Activated CD4-positive, alpha-beta T cell treated with anti-CD3 and anti-CD28 coated beads, Interleukin-2, amount 50 U/mL, for 16 hours (primary cell): ENCODE measurements around the gene GRID1.

ENCODE experiments used
- DNase-seq: peaks from one replicate; pipeline ENCODE4 v3.0.0-alpha.2; 2020

The GRID1 gene

GRCh38 chr10:86336341-86336740 lies 30.3 kb downstream of the GRID1 start:
- DNase-seq = no peak

DNA sequence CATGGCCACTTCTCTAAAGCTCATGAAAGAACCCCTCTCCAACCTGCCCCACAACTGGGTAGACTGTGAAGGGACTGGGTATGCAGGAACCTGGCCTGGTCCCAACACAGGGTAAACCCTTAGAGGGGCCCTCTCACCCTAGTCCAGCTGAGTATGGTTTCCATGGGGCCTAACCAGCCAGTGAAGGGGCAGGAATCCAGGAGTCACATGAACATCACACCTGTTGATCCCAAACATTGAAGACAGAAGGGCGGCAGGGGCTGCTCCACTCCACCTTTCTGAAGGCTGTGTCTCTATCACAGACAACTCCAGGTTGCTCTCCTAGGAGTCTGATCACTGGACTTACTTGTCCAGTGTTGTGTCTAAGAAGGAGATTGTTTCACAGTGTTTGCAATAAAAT lies 30.8 kb downstream of the GRID1 start:
- no peak for DNase-seq

- DNase-seq = no peak
Observed at GRCh38 chr10:86335257-86335656, 31.3 kb downstream of the GRID1 start.

DNA sequence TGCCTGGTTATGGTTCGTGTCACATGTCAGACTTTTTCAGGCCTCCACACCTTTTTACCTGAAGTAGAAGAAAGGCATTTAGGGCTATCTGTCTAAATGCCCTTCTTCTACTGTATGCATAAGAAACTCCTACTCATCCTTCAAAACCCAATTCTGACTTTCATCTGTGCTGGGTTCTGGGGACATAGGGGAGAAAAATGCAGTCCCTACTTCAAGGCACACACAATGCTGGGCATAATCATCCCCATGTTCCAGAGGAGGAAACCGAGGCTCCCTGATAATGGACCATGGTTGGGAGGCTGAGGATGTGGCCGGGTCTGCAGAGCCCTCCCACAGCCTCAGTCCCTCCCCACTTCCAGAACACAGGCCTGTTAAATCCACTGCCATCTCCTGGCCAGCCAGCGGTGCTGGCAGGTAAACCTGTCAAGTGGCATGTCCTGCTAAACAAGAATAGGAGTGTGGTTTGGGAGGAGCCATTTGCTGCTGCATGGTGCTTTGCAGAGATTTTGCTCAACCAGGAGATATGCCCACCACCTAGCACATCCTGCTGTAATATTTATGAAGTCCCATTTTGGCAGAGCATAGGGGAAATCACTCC lies 32.0 kb downstream of the GRID1 start:
- no peak for DNase-seq

- no peak for DNase-seq
Observed at GRCh38 chr10:86333826-86334487, 32.6 kb downstream of the GRID1 start.

DNA sequence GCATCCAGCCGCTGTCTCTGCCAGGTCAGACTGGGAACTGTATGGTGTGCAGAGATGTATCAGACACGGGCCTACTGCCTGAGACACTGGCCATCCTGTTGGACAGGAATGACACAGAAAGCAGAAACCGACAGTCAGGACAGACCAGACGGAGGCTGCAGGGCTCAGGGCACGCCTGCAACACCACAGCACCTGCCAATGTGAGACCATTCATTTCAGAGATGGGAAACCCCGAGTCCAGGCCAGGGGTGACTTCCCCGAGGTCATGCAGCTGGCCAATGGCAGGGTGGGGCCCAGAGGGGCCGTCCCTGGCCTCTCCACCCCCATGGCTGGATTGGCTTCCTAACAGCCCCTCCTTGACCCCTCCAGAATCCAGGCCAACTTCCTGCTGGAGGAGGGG lies 34.7 kb downstream of the GRID1 start:
- DNase-seq = no peak

DNA sequence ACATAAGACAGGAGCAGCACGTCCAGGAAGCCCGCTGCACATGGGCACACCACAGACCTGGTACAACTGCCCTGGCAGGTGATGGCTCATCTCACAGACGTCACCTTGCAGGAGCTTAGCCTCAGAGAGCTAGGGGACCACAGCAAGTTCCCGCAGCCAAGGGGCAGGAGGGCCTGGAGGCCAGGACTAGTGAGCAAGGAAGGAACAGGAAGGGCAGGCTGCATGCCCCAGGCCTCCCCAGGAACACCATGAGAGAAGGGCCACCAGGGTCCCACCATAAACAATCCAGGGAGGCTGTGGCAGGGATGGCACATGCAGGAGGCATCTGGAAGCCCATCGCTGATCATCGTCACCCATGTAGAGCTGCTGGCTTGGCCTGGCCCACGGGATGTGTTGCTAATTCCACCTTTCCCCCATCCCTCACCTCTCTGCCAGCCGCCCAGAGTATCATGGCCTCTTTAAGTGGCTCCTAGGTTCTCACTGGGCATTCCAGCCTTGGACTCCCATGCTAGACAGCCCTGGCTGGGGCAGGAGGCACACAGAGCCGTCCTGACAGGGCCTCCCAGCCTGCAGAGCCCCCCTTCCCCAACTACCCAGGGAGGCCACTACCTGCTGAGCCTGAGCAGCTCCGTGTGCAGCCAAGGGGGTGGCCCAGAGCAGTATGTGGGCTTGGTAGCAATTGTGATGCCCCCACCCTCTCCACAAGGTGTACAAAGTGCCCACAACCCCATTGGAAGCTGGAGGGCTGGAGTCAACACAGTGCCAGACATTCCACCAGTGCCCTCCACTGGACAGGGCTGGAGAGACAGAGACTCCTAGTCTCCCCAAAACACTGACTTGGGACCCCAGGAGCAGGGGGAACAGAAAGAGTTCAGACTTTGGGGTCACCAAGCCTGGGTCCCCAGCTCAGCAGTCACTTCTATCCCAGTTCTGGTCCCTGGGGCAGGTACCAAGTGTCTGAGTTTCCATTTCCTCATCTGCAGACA lies 35.5 kb downstream of the GRID1 start:
- DNase-seq = no peak

GRCh38 chr10:86329896-86330680 lies 36.5 kb downstream of the GRID1 start:
- DNase-seq = no peak

GRCh38 chr10:86329093-86329710 lies 37.4 kb downstream of the GRID1 start:
- no peak for DNase-seq

GRCh38 chr10:86327954-86328725 lies 38.5 kb downstream of the GRID1 start:
- no peak for DNase-seq

DNA sequence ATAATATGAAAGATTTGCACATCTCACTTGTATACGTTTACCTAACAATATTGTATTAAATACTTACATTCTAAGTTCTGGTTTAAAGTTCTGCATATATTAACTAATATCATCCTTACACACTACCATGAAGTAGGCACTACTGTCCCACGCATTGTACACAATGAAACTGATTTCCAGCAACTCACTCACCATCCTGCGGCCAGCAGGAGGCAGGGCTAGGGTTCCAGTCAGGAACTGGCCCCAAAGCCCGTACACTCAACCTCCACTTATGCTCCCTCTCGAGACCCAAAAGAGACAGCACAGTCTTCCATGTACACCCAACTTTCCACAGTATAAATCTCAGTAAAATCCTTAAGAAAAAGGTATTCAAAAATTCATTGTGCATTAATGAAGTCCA lies 41.4 kb downstream of the GRID1 start:
- DNase-seq = no peak

- no peak for DNase-seq
Observed at GRCh38 chr10:86321568-86321967, 45.0 kb downstream of the GRID1 start.

DNA sequence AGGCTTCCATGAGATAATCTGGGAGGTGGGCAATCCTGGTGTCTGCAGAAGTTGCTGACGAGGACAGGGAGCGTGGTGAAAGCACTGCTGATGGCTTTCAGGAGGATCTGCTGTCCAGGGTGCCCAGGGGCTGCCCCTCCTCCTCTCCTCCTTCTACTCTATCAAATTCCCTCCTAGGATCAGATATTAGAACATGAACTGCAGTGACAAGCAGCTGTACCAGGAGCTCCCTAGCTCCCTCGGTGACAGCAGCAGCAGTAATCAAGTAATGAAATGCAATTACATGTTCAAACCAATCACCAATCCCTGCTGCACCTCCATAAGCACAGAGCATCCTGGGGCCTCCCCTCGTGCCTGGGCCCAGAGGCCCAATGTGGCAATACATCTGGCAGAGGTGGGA lies 46.9 kb downstream of the GRID1 start:
- no peak for DNase-seq

- DNase-seq = peak; percentile 5
Observed at GRCh38 chr10:86317949-86318725, 48.5 kb downstream of the GRID1 start.

DNA sequence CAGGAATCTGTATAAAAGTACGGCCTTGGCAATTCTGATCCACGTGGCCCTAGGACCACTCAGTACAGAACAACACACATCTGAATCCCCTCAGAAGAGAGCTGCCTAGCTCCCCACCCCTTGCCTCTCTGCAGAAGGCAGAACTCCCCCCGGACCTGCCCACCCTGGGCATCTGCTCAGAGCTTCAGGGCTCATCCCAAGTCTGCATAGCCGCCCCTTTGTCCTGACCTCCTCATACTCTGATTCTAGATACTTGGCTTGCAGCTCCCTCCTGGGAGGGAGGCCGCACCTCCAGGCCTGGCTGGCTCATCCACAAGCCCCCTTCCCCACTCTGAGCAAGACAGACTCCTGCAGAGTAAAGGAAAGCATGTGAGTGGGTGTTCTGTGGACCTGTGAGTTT lies 49.6 kb downstream of the GRID1 start:
- no peak for DNase-seq

- DNase-seq = no peak
Observed at GRCh38 chr10:86316274-86316835, 50.2 kb downstream of the GRID1 start.

DNA sequence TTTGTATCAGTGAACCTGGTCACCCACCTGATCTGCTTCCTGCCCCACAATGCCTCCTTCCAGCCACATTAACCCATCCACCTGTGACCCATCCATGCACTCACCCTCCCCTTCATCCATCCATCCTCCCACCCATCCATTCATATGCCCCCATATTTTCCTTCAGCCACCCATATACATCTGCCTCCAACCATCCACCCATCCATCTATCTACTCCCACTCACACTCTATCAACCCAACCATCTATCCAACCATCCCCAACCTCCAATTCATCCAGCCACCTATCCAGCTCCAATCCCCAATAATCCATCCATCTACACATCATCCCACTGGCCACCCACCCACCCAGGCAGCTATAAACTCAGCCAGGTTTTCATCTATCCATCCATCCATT lies 51.0 kb downstream of the GRID1 start:
- no peak for DNase-seq

DNA sequence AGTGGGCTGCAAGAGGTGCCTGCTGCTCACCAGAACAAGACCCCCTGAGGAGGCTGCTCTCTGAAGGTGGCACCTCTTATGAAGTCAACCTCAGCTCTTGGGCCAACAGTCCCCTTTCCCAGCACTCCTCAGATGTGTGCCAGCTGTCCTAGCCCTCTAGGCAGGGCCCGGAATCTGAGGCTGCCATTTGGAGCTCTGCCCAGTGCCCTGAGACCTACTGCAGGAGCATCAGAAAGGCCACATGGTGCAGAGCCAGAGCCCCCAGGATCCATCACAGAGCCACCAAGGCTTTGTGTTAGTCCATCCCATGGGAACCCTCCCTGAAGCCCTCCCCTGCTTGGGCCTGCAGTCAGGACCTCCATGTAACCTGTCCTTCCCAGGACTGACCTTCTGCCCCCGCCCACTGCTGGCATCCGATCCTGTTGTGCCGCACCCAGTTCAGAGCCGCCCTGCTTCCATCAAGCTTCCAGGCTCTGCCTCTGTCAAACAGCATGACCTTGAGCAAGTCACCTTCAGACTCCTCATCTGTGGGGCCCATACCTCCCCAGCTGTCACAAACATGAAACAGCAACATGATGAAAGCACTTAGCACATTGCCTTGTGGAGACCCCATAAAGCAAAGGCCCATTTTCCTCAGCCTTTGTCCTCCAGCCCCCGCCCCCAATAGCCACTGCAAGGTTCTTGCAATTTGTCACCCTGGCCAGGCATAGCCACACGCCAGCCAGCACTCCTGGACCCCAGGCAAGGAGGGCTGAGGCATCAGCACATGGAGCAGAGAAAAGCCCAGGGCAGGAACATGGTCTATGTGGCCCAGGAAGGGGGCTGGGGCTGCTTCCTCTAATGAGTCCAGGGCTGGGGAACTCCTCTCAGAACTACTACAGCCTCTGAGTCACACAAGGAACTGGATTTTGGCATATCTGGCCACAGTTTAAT lies 51.7 kb downstream of the GRID1 start:
- DNase-seq = no peak

- no peak for DNase-seq
Observed at GRCh38 chr10:86313621-86314041, 53.0 kb downstream of the GRID1 start.
